Endodermal cell (in vitro differentiated cells): ENCODE measurements around the gene CCDC182. TPM values are rescaled to one million over a fixed set of nuclear protein-coding genes. Genes with fewer than 3 reads are reported as not detected.

Experiments used
- DNase-seq: peaks from one replicate; pipeline ENCODE4 v3.0.0-alpha.2; 2017
- H3K27ac ChIP-seq: 2 replicates; pipeline ENCODE4 v1.5.1; 2013; ENCODE audit warnings: mild to moderate bottlenecking, low read depth, low read length, moderate library complexity
- H3K27me3 ChIP-seq: 2 replicates; pipeline ENCODE4 v1.6.1; 2013; ENCODE audit warnings: mild to moderate bottlenecking, low read length, moderate library complexity; ENCODE audit not compliant: insufficient read depth, control insufficient read depth, poor library complexity, severe bottlenecking
- H3K36me3 ChIP-seq: 2 replicates; pipeline ENCODE4 v1.7.0; 2013; ENCODE audit warnings: mild to moderate bottlenecking, low read length, moderate library complexity; ENCODE audit not compliant: control insufficient read depth, insufficient read depth
- H3K4me1 ChIP-seq: one replicate; pipeline ENCODE4 v1.7.0; 2013; ENCODE audit warnings: low read length; ENCODE audit not compliant: control insufficient read depth, insufficient read depth
- H3K4me3 ChIP-seq: 2 replicates; pipeline ENCODE4 v1.5.1; 2013; ENCODE audit warnings: mild to moderate bottlenecking, low read length, moderate library complexity
- H3K9ac ChIP-seq: 2 replicates; pipeline ENCODE4 v1.6.1; 2013; ENCODE audit warnings: mild to moderate bottlenecking, low read length, moderate library complexity; ENCODE audit not compliant: poor library complexity, severe bottlenecking; ENCODE audit errors: extremely low read depth
- H3K9me3 ChIP-seq: 2 replicates; pipeline ENCODE4 v1.6.1; 2013; ENCODE audit warnings: mild to moderate bottlenecking, low read length, moderate library complexity; ENCODE audit not compliant: control insufficient read depth
- H3K27ac Mint-ChIP-seq: 2 replicates; pipeline ENCODE4 v1.8.0; 2020; ENCODE audit warnings: mixed read lengths
- H3K27me3 Mint-ChIP-seq: 2 replicates; pipeline ENCODE4 v1.8.0; 2021; ENCODE audit warnings: mild to moderate bottlenecking, mixed read lengths; ENCODE audit not compliant: insufficient read depth
- H3K36me3 Mint-ChIP-seq: 2 replicates; pipeline ENCODE4 v1.8.0; 2020; ENCODE audit warnings: low read depth, mixed read lengths
- H3K4me1 Mint-ChIP-seq: 2 replicates; pipeline ENCODE4 v1.8.0; 2020; ENCODE audit warnings: mixed read lengths
- H3K4me3 Mint-ChIP-seq: 2 replicates; pipeline ENCODE4 v1.8.0; 2020; ENCODE audit warnings: mild to moderate bottlenecking, moderate library complexity, mixed read lengths
- H3K9me3 Mint-ChIP-seq: 2 replicates; pipeline ENCODE4 v1.8.0; 2020; ENCODE audit warnings: mild to moderate bottlenecking, mixed read lengths
- CTCF ChIP-seq: fragments of 200-600 bp; sonication (generic); conservative IDR thresholded peaks from 2 replicates; pipeline ENCODE4 v1.5.0; 2021; ENCODE audit warnings: antibody characterized with exemption, mild to moderate bottlenecking
- WGBS, 2 experiments: methylation state at CpG; one replicate each; pipeline versions ENCODE4 v1.1.5 to v1.1.7; 2013; ENCODE audit warnings: missing lambda C conversion rate in 2 of 2, mixed read lengths in 1 of 2; ENCODE audit not compliant: insufficient coverage in 1 of 2, insufficient read length in 1 of 2; 5-methylcytosine and 5-hydroxymethylcytosine counted together
- total RNA-seq, 2 donors: library from RNA; stranded (reverse); fragmentation: NEBNext Ultra II Directional in 1 of 2; extraction: Animal tissue kit (Norgen Biotek cat#: 25700) in 1 of 2; gene quantifications; 2 replicates in 1 of 2; 3 replicates in 1 of 2; pipeline ENCODE4 v1.2.1, GENCODE V29; 2021

Gene CCDC182
- total RNA-seq, 2 donors from 2014 or later, result 0.33 TPM; not detected in 1

- no peaks in the 10 kb centered on the region for H3K36me3 ChIP-seq
- H3K9me3 ChIP-seq, result no peaks in the 10 kb centered on the region
- no peak overlapping the region for H3K4me3 ChIP-seq
- Mint-ChIP-seq H3K36me3 (no peaks in the 10 kb centered on the region), H3K27me3 (peaks cover 90% of the 10 kb centered on the region), H3K27ac (no peak overlapping the region), H3K4me3 (no peak overlapping the region), H3K9me3 (no peaks in the 10 kb centered on the region), H3K4me1 (peaks cover 4% of the 10 kb centered on the region)
- DNase-seq, result peak; percentile 38
- no peak overlapping the region for H3K27ac ChIP-seq
- no peak overlapping the region for H3K9ac ChIP-seq
- no peak for TF ChIP-seq CTCF
- H3K27me3 ChIP-seq, result peaks cover 72% of the 10 kb centered on the region
- peaks cover 8% of the 10 kb centered on the region for H3K4me1 ChIP-seq
- WGBS, 2 experiments, result 96 to 100% methylated on average over 3 to 4 of the region's 4 CpGs
Observed at GRCh38 chr17:57774872-57775271, 29.8 kb upstream of the CCDC182 start.

GRCh38 chr17:57773557-57773956, 28.5 kb upstream of the CCDC182 start:
- Histone ChIP-seq H3K9ac (no peak overlapping the region), H3K27ac (no peak overlapping the region), H3K27me3 (peaks cover 76% of the 10 kb centered on the region), H3K9me3 (no peaks in the 10 kb centered on the region), H3K4me3 (no peak overlapping the region), H3K4me1 (peaks cover 13% of the 10 kb centered on the region), H3K36me3 (no peaks in the 10 kb centered on the region)
- H3K4me1 Mint-ChIP-seq, result peaks cover 17% of the 10 kb centered on the region
- no peak for TF ChIP-seq CTCF
- no peaks in the 10 kb centered on the region for H3K36me3 Mint-ChIP-seq
- no peak overlapping the region for H3K27ac Mint-ChIP-seq
- H3K9me3 Mint-ChIP-seq, result no peaks in the 10 kb centered on the region
- no peak overlapping the region for H3K4me3 Mint-ChIP-seq
- peak; percentile 9 for DNase-seq
- WGBS, 2 experiments, result 92 to 96% methylated on average over 4 of the region's 4 CpGs
- H3K27me3 Mint-ChIP-seq, result peaks cover 96% of the 10 kb centered on the region

- Histone ChIP-seq H3K9me3 (no peaks in the 10 kb centered on the region), H3K27ac (no peak overlapping the region), H3K4me1 (peaks cover 15% of the 10 kb centered on the region), H3K4me3 (no peak overlapping the region), H3K36me3 (no peaks in the 10 kb centered on the region), H3K9ac (no peak overlapping the region), H3K27me3 (peaks cover 82% of the 10 kb centered on the region)
- WGBS, 2 experiments, result 89 to 90% methylated on average over 7 of the region's 7 CpGs
- no peaks in the 10 kb centered on the region for H3K9me3 Mint-ChIP-seq
- no peak overlapping the region for H3K27ac Mint-ChIP-seq
- H3K27me3 Mint-ChIP-seq, result peaks cover 96% of the 10 kb centered on the region
- H3K4me3 Mint-ChIP-seq, result no peak overlapping the region
- TF ChIP-seq CTCF, result peak; percentile 54
- peak; percentile 50 for DNase-seq
- H3K36me3 Mint-ChIP-seq, result no peaks in the 10 kb centered on the region
- peaks cover 23% of the 10 kb centered on the region for H3K4me1 Mint-ChIP-seq
Observed at GRCh38 chr17:57772774-57773173, 27.7 kb upstream of the CCDC182 start.
